Measurements from ENCODE around the gene CDK6.

Gene CDK6

GRCh38 chr7:92767437-92767836 is 68.9 kb downstream of the CDK6 start:
- no peak for DNase-seq
- Histone ChIP-seq H3K36me3 (ENCODE audit: insufficient read depth, low read length) (peaks cover 89% of the 10 kb centered on the region), H3K9ac (ENCODE audit: low read depth, low read length) (no peak overlapping the region), H3K4me1 (ENCODE audit: insufficient read depth, low read length) (peaks cover 96% of the 10 kb centered on the region), H2AFZ (ENCODE audit: low read depth, low read length) (no peak overlapping the region), H4K20me1 (ENCODE audit: insufficient read depth, low read length) (peaks cover 11% of the 10 kb centered on the region; the same call in 1 of the 2 replicates), H3K9me3 (ENCODE audit: insufficient read depth, low read length, severe bottlenecking) (no peaks in the 10 kb centered on the region), H3K4me3 (ENCODE audit: low read depth in 1 of 2, low read length in 2 of 2) (no peak overlapping the region), H3K27me3 (ENCODE audit: insufficient read depth, low read length, poor library complexity) (no peaks in the 10 kb centered on the region), H3K79me2 (ENCODE audit: insufficient read depth, low read length) (peaks cover 99% of the 10 kb centered on the region), H3K4me2 (ENCODE audit: insufficient read depth, low read length) (no peak overlapping the region; the same call in 1 of the 2 replicates), H3K27ac (ENCODE audit: low read length) (peak overlapping the region; percentile 58)
- TF ChIP-seq EZH2 (IDR thresholded peaks at IDR 0.05; ENCODE audit: borderline replicate concordance, low read depth, low read length, severe bottlenecking) (no peak), CTCF (IDR thresholded peaks at IDR 0.05; ENCODE audit: borderline replicate concordance, extremely low read depth, low read length, poor library complexity, severe bottlenecking) (no peak)
- ATAC-seq (ENCODE audit: insufficient read depth, low read depth) = 0 out of 3 replicates have a peak, but pooled peaks have one; percentile 4

- Histone ChIP-seq H3K9ac (ENCODE audit: low read depth, low read length) (no peak overlapping the region), H3K36me3 (ENCODE audit: insufficient read depth, low read length) (peaks cover 84% of the 10 kb centered on the region), H3K27ac (ENCODE audit: low read length) (peak overlapping the region; percentile 58), H3K9me3 (ENCODE audit: insufficient read depth, low read length, severe bottlenecking) (no peaks in the 10 kb centered on the region), H3K27me3 (ENCODE audit: insufficient read depth, low read length, poor library complexity) (no peaks in the 10 kb centered on the region), H3K4me1 (ENCODE audit: insufficient read depth, low read length) (peaks cover 97% of the 10 kb centered on the region), H3K4me2 (ENCODE audit: insufficient read depth, low read length) (no peak overlapping the region), H4K20me1 (ENCODE audit: insufficient read depth, low read length) (peaks cover 11% of the 10 kb centered on the region; the same call in 1 of the 2 replicates), H3K79me2 (ENCODE audit: insufficient read depth, low read length) (peaks cover 99% of the 10 kb centered on the region), H3K4me3 (ENCODE audit: low read depth in 1 of 2, low read length in 2 of 2) (no peak overlapping the region), H2AFZ (ENCODE audit: low read depth, low read length) (no peak overlapping the region)
- ATAC-seq (ENCODE audit: insufficient read depth, low read depth) = no peak
- TF ChIP-seq EZH2 (IDR thresholded peaks at IDR 0.05; ENCODE audit: borderline replicate concordance, low read depth, low read length, severe bottlenecking) (no peak), CTCF (IDR thresholded peaks at IDR 0.05; ENCODE audit: borderline replicate concordance, extremely low read depth, low read length, poor library complexity, severe bottlenecking) (no peak)
- DNase-seq = no peak
Measured at GRCh38 chr7:92766461-92767003, 69.8 kb downstream of the CDK6 start.

- Histone ChIP-seq H3K4me2 (ENCODE audit: insufficient read depth, low read length) (no peak overlapping the region), H3K27ac (ENCODE audit: low read length) (peak overlapping the region; percentile 58), H2AFZ (ENCODE audit: low read depth, low read length) (no peak overlapping the region), H3K27me3 (ENCODE audit: insufficient read depth, low read length, poor library complexity) (no peaks in the 10 kb centered on the region), H3K4me1 (ENCODE audit: insufficient read depth, low read length) (peaks cover 99% of the 10 kb centered on the region), H3K79me2 (ENCODE audit: insufficient read depth, low read length) (peaks cover 100% of the 10 kb centered on the region), H3K4me3 (ENCODE audit: low read depth in 1 of 2, low read length in 2 of 2) (no peak overlapping the region), H3K9me3 (ENCODE audit: insufficient read depth, low read length, severe bottlenecking) (no peaks in the 10 kb centered on the region), H3K36me3 (ENCODE audit: insufficient read depth, low read length) (peaks cover 84% of the 10 kb centered on the region), H3K9ac (ENCODE audit: low read depth, low read length) (no peak overlapping the region), H4K20me1 (ENCODE audit: insufficient read depth, low read length) (peaks cover 11% of the 10 kb centered on the region; the same call in 1 of the 2 replicates)
- DNase-seq = no peak
- no peak for ATAC-seq (ENCODE audit: insufficient read depth, low read depth)
- TF ChIP-seq CTCF (IDR thresholded peaks at IDR 0.05; ENCODE audit: borderline replicate concordance, extremely low read depth, low read length, poor library complexity, severe bottlenecking) (no peak), EZH2 (IDR thresholded peaks at IDR 0.05; ENCODE audit: borderline replicate concordance, low read depth, low read length, severe bottlenecking) (no peak)
Measured at GRCh38 chr7:92765725-92766124, 70.6 kb downstream of the CDK6 start.
